Measurements from ENCODE around the gene EGF. TPM values are rescaled to one million over a fixed set of nuclear protein-coding genes. Genes with fewer than 3 reads are reported as not detected.

The EGF gene
- total RNA-seq, 1 donor = 0.09 TPM

GRCh38 chr4:109967798-109968520 is 55.3 kb downstream of the EGF start:
- no peak overlapping the region for H3K4me3 ChIP-seq (ENCODE audit: low read depth, low read length)
- no peak for TF ChIP-seq CTCF (IDR thresholded peaks at IDR 0.05; ENCODE audit: insufficient read depth, low read length)
- no peak for DNase-seq (ENCODE audit: low read depth)

GRCh38 chr4:109969087-109969486 is 56.4 kb downstream of the EGF start:
- no peak for DNase-seq (ENCODE audit: low read depth)
- H3K4me3 ChIP-seq (ENCODE audit: low read depth, low read length) = no peak overlapping the region
- TF ChIP-seq CTCF (IDR thresholded peaks at IDR 0.05; ENCODE audit: insufficient read depth, low read length) = no peak

GRCh38 chr4:109969919-109970318 is 57.2 kb downstream of the EGF start:
- no peak for TF ChIP-seq CTCF (IDR thresholded peaks at IDR 0.05; ENCODE audit: insufficient read depth, low read length)
- H3K4me3 ChIP-seq (ENCODE audit: low read depth, low read length) = no peak overlapping the region

GRCh38 chr4:109972786-109973528 is 60.3 kb downstream of the EGF start:
- no peak for DNase-seq (ENCODE audit: low read depth)
- TF ChIP-seq CTCF (IDR thresholded peaks at IDR 0.05; ENCODE audit: insufficient read depth, low read length) = no peak

More at GRCh38 chr4:109969919-109970318, 57.2 kb downstream of the EGF start:
- DNase-seq (ENCODE audit: low read depth) = no peak

GRCh38 chr4:109973529-109973905 is 60.8 kb downstream of the EGF start:
- DNase-seq (ENCODE audit: low read depth) = no peak
- TF ChIP-seq CTCF (IDR thresholded peaks at IDR 0.05; ENCODE audit: insufficient read depth, low read length) = no peak
- H3K4me3 ChIP-seq (ENCODE audit: low read depth, low read length) = no peak overlapping the region

More at GRCh38 chr4:109972786-109973528, 60.3 kb downstream of the EGF start:
- H3K4me3 ChIP-seq (ENCODE audit: low read depth, low read length) = no peak overlapping the region

- H3K4me3 ChIP-seq (ENCODE audit: low read depth, low read length) = no peak overlapping the region
- no peak for TF ChIP-seq CTCF (IDR thresholded peaks at IDR 0.05; ENCODE audit: insufficient read depth, low read length)
- no peak for DNase-seq (ENCODE audit: low read depth)
These were observed 63.5 kb downstream of the EGF start for GRCh38 chr4:109976189-109976588.
